BLaER1 treated with 17β-estradiol and CSF1 and Interleukin-3, amounts not matched to agents 10 nM and 100 nM (cell line): ENCODE measurements around the gene ACAN.

Source experiments
- H3K27ac ChIP-seq, 11 experiments: shearing (Covaris generic); formaldehyde crosslinking; 2 replicates each; pipeline ENCODE4 v1.8.1; 2022
- H3K27me3 ChIP-seq, 11 experiments: shearing (Covaris generic); formaldehyde crosslinking; 2 replicates each; pipeline ENCODE4 v1.8.1; 2022
- H3K36me3 ChIP-seq, 11 experiments: shearing (Covaris generic); formaldehyde crosslinking; 2 replicates each; pipeline ENCODE4 v1.8.1; 2022
- H3K4me1 ChIP-seq, 10 experiments: shearing (Covaris generic); formaldehyde crosslinking; 2 replicates each; pipeline ENCODE4 v1.8.1; 2022
- H3K4me2 ChIP-seq, 11 experiments: shearing (Covaris generic); formaldehyde crosslinking; 2 replicates each; pipeline ENCODE4 v1.8.1; 2022
- H3K4me3 ChIP-seq, 10 experiments: shearing (Covaris generic); formaldehyde crosslinking; 2 replicates each; pipeline ENCODE4 v1.8.1; 2022
- H3K9ac ChIP-seq, 11 experiments: shearing (Covaris generic); formaldehyde crosslinking; 2 replicates each; pipeline ENCODE4 v1.8.1; 2022
- H3K9me3 ChIP-seq, 11 experiments: shearing (Covaris generic); formaldehyde crosslinking; replicated peaks in 1 of 11; 2 replicates each; pipeline ENCODE4 v1.8.1; 2022
- H4K20me1 ChIP-seq, 11 experiments: shearing (Covaris generic); formaldehyde crosslinking; 2 replicates each; pipeline ENCODE4 v1.8.1; 2022
- Cebpa-rat ChIP-seq, 11 experiments: shearing (Covaris generic); IDR thresholded peaks; 2 replicates each; pipeline ENCODE4 v1.8.1; 2022

Gene ACAN

DNA sequence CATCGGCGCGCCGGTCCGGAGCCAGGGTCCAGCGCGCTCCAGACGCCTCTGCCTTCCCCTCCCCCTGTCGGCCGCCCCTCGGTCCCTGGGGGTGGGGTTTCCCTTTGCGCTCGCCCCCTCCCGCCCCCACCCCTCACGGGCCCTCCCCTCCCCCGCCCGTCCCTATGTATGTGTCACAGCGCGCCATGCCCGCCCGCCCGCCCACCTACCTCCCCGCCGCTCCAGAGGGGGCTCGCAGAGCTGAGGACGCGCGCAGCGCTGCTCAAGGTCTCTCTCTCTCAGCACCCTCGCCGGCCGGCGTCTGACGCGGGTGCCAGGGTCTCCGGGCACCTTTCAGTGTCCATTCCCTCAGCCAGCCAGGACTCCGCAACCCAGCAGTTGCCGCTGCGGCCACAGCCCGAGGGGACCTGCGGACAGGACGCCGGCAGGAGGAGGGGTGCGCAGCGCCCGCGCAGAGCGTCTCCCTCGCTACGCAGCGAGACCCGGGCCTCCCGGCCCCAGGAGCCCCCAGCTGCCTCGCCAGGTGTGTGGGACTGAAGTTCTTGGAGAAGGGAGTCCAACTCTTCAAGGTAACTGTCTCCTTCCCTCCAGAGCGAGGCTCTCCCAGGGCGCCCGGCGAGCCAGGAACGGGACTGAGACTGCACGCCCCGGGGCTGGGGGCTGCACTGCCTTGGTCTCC, at the start of gene ACAN:
Gene ACAN, plus strand, starts transcription at position 196 of the 679 bp plus-strand sequence. CDS start 32,771 bp downstream, outside the sequence.
- no peak within 1 kb of the TSS for H3K4me2 ChIP-seq
- TF ChIP-seq Cebpa-rat (IDR thresholded peaks at IDR 0.05) = no peak
- H3K4me3 ChIP-seq = no peak within 1 kb of the TSS
- no peaks in the 10 kb centered on the region for H3K36me3 ChIP-seq
- no peaks in the 10 kb centered on the region for H4K20me1 ChIP-seq
- no peak within 1 kb of the TSS for H3K27ac ChIP-seq
- no peak within 1 kb of the TSS for H3K9ac ChIP-seq
- H3K9me3 ChIP-seq = peaks cover 0 to 6% (median 0%) of the 10 kb centered on the region in 11 experiments; a peak in 2 of 22 replicates
- peaks cover 0 to 26% (median 11%) of the 10 kb centered on the region in 11 experiments; a peak in 12 of 22 replicates for H3K27me3 ChIP-seq
- peaks cover 0 to 6% (median 0%) of the 10 kb centered on the region in 10 experiments; a peak in 1 of 20 replicates for H3K4me1 ChIP-seq

DNA sequence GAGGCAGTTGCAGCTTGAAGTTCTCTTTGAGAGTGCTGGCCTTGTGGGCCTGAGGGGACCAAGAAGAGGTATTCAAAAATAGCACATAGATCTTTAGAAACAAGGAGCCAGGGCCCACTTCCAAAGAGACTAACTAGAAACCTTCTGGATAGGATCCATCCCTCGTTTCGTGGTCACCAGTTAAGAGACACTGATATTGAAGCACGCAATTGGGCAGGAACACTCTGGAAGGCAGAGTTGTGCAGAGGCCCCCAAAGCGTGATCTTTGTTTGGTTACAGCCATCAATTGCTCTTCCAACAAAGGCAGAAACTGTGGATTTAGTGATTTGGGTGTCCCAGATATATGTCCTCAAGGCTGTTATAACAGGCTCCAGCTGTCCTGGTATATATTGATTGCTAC, 46.7 kb upstream of the ACAN start:
- H3K4me3 ChIP-seq = no peak overlapping the region
- H3K9me3 ChIP-seq = peaks cover 8 to 18% (median 15%) of the 10 kb centered on the region in 11 experiments; a peak in 20 of 22 replicates
- no peak overlapping the region for H3K4me2 ChIP-seq
- no peak for TF ChIP-seq Cebpa-rat (IDR thresholded peaks at IDR 0.05)
- peaks cover 0 to 19% (median 7%) of the 10 kb centered on the region in 10 experiments; a peak in 10 of 20 replicates for H3K4me1 ChIP-seq
- no peaks in the 10 kb centered on the region for H3K27me3 ChIP-seq
- H3K27ac ChIP-seq = no peak overlapping the region
- H4K20me1 ChIP-seq = no peaks in the 10 kb centered on the region
- H3K9ac ChIP-seq = no peak overlapping the region
- H3K36me3 ChIP-seq = no peaks in the 10 kb centered on the region

DNA sequence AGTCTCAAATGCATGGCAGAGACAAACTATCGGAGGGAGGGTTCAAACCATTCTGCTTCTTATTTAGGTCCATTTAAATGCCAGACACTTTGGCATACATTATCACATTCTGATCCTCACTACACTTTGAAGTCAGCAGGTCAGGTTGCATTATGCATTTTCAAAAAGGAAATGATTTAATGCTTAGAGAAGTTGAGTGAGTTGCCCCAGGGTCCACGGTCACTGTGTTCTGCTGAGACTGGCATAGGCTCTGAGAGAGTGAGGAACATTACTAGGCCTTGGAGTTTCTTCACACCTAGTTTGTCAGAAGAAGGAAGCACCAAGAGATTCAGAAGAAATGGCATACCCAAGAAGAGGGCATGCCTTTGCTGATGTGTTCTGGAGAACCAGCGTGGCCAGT, 46.3 kb upstream of the ACAN start:
- H3K27ac ChIP-seq = no peak overlapping the region
- H3K4me3 ChIP-seq = no peak overlapping the region
- TF ChIP-seq Cebpa-rat (IDR thresholded peaks at IDR 0.05) = no peak
- H3K27me3 ChIP-seq = no peaks in the 10 kb centered on the region
- no peak overlapping the region for H3K4me2 ChIP-seq
- H3K9me3 ChIP-seq = peaks cover 9 to 22% (median 15%) of the 10 kb centered on the region in 11 experiments; a peak in 20 of 22 replicates
- no peaks in the 10 kb centered on the region for H3K36me3 ChIP-seq
- H3K4me1 ChIP-seq = peaks cover 0 to 19% (median 7%) of the 10 kb centered on the region in 10 experiments; a peak in 10 of 20 replicates
- H4K20me1 ChIP-seq = no peaks in the 10 kb centered on the region
- no peak overlapping the region for H3K9ac ChIP-seq

DNA sequence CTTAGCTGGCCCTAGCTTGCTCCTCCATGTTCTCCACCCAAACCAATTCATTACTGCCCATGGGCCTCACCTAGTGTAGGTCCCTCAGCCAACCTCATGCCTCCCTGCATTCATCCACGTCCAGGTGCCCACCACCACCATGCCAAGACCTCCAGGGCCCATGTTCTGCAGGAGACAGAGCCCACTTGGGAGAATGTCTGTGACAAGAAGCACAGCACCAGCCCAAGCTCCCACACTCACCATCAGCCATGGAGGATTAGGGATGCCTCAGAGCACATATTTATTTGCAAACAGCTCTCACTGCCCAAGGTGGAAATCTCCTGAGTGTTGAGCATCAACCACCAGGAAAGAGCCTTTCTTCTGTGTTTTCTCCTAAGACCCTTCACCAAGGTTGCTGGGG, 43.4 kb upstream of the ACAN start:
- TF ChIP-seq Cebpa-rat (IDR thresholded peaks at IDR 0.05) = no peak
- Histone ChIP-seq H3K4me2 (no peak overlapping the region), H3K4me3 (no peak overlapping the region), H3K27ac (no peak overlapping the region), H3K27me3 (no peaks in the 10 kb centered on the region), H3K9ac (no peak overlapping the region), H3K9me3 (peaks cover 9 to 22% (median 15%) of the 10 kb centered on the region in 11 experiments; a peak in 20 of 22 replicates), H4K20me1 (no peaks in the 10 kb centered on the region), H3K4me1 (peaks cover 0 to 8% (median 0%) of the 10 kb centered on the region in 10 experiments; a peak in 2 of 20 replicates), H3K36me3 (no peaks in the 10 kb centered on the region)

DNA sequence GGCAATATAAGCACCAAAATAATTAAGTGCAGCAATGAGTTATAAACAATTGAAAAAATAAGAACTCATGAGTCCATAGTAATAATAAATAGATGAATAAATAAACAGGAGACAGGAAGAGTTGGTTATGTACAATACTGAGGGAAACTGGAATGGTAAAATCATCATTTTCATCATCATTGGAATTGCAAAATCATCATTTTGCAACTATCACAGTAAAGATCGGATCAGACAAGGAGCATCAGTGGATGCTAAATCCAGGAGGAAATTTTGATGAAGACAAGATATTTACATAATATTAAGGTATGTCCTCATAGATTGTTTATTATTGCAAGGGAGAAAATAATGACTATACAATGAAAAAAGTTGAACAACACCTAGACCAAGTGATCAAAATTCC, 38.8 kb upstream of the ACAN start:
- Histone ChIP-seq H3K4me1 (no peaks in the 10 kb centered on the region), H3K4me2 (no peak overlapping the region), H3K4me3 (no peak overlapping the region), H3K27me3 (no peaks in the 10 kb centered on the region), H3K36me3 (no peaks in the 10 kb centered on the region), H4K20me1 (no peaks in the 10 kb centered on the region), H3K9me3 (peaks cover 16 to 26% (median 21%) of the 10 kb centered on the region in 11 experiments), H3K27ac (no peak overlapping the region), H3K9ac (no peak overlapping the region)
- TF ChIP-seq Cebpa-rat (IDR thresholded peaks at IDR 0.05) = no peak

DNA sequence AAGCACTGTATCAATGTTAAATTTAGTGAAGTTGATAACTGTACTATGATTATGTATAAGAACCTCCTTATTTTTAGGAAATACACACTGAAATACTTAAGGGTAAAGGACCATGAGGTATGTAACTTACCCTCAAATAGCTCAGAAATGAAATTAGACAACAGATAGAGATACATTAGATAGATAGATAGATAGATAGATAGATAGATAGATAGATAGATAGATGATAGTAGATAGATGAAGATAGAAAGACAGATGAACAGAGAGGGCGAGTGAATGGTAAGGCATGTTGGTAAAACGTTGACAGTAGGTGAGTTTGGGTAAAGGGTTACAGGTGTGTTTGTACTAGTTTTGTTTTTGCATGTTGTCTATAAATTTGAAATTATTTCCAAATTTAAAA, 38.0 kb upstream of the ACAN start:
- H3K27me3 ChIP-seq = no peaks in the 10 kb centered on the region
- no peaks in the 10 kb centered on the region for H3K4me1 ChIP-seq
- H3K36me3 ChIP-seq = no peaks in the 10 kb centered on the region

DNA sequence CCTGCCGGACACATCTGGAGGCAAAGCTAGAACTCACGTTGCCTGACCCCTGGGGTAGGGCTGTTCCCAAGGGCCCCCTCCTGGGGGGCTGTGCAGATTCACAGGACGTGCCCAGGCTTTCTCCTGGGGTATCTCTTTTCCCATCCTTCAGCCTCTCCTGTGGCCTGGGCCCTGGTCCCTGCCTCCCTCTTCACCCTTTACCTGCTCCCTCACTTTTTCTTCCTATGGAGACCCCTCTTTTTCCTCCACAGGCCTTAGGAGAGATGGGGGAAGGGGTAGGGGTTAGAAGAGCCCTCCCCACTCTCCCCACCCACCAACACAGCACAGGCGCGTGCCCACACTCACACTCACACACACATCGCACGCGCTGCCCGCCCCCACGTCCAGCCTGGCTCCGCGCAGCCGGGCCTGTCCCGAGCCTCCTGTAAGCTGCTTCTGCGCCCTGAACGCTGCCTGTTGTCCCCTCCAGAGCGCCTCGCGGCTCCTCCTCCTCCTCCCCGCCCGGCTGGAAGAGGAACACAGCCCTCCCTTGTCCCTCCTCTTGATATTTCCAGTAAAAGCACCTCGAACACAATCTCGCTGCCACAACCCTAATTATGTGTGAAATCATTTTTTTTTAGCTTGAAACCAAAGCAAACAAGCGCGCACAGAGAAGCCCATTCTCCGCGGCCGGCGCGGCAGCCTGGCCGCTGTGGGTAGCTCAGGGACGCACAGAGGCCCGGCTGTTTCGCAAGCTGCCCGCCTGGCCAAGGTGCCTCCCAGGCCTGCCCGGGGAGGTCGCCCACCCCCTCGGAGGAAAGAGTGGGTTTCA, 33.9 kb upstream of the ACAN start:
- no peaks in the 10 kb centered on the region for H3K27me3 ChIP-seq
- no peaks in the 10 kb centered on the region for H3K36me3 ChIP-seq
- H3K27ac ChIP-seq = no peak overlapping the region
- 0 out of 22 replicates have a peak, but pooled peaks of 1 of the 11 experiments have one; percentile 10 for TF ChIP-seq Cebpa-rat (IDR thresholded peaks at IDR 0.05)
- H3K9ac ChIP-seq = no peak overlapping the region
- H3K4me3 ChIP-seq = no peak overlapping the region
- no peaks in the 10 kb centered on the region for H4K20me1 ChIP-seq
- H3K4me1 ChIP-seq = no peaks in the 10 kb centered on the region
- H3K4me2 ChIP-seq = no peak overlapping the region
- peaks cover 21 to 44% (median 26%) of the 10 kb centered on the region in 11 experiments for H3K9me3 ChIP-seq

More for the DNA sequence above, 38.0 kb upstream of the ACAN start:
- Histone ChIP-seq H3K9ac (no peak overlapping the region), H3K4me3 (no peak overlapping the region), H3K27ac (no peak overlapping the region), H4K20me1 (no peaks in the 10 kb centered on the region), H3K9me3 (peaks cover 23 to 33% (median 26%) of the 10 kb centered on the region in 11 experiments), H3K4me2 (no peak overlapping the region)
- no peak for TF ChIP-seq Cebpa-rat (IDR thresholded peaks at IDR 0.05)

DNA sequence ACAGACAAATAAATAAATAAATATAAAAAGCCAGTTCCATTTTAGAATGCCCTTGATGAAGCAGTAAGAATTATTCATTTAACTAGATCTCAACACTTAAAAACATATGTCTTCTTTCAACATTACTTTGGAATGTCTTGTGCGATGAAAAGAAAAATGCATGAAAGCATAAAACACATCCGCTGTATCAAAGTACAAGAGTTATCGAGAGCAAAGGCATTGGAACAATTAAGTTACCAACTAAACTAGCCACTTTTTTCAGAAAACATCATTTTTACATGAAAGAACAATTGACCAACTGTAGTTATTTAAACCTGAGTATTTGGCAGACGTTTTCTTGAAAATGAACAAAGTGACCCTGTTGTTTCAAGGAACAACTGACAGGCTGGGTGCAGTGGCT, 27.5 kb upstream of the ACAN start:
- no peak for TF ChIP-seq Cebpa-rat (IDR thresholded peaks at IDR 0.05)
- Histone ChIP-seq H3K9me3 (peaks cover 31 to 49% (median 34%) of the 10 kb centered on the region in 11 experiments), H3K9ac (no peak overlapping the region), H3K27me3 (no peaks in the 10 kb centered on the region), H3K4me1 (no peaks in the 10 kb centered on the region), H3K27ac (no peak overlapping the region), H3K4me2 (no peak overlapping the region), H4K20me1 (no peaks in the 10 kb centered on the region), H3K36me3 (no peaks in the 10 kb centered on the region), H3K4me3 (no peak overlapping the region)

DNA sequence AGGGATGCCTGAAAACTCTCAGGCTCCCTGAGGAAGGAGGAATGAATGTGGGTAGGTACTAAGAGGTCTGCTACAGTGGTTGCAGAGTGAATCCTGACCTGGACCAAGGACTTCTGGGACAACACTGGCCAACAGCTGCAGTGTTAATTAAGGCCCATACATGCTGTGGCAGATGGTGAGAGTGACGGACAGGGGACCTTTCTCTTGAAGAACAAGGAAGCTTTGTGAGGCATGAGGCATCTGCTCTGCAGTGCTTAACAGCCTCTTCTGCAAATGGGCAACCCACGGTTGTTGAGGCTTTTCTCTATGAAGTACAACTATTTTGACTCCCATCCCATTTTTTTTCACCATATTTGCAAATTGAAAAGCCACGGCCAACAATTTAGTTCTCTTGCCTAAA, 26.6 kb upstream of the ACAN start:
- no peak for TF ChIP-seq Cebpa-rat (IDR thresholded peaks at IDR 0.05)
- Histone ChIP-seq H3K4me1 (no peaks in the 10 kb centered on the region), H3K27me3 (no peaks in the 10 kb centered on the region), H3K36me3 (no peaks in the 10 kb centered on the region), H3K9ac (no peak overlapping the region), H3K9me3 (peaks cover 27 to 44% (median 31%) of the 10 kb centered on the region in 11 experiments), H3K4me2 (no peak overlapping the region), H4K20me1 (no peaks in the 10 kb centered on the region), H3K27ac (no peak overlapping the region), H3K4me3 (no peak overlapping the region)
